HepG2 (cell line): ENCODE measurements around the gene GLB1L. TPM values are rescaled to one million over a fixed set of nuclear protein-coding genes. Genes with fewer than 3 reads are reported as not detected.
A peak's percentile ranks its signal among the peaks of the same experiment; 100 is the strongest.

ENCODE experiments used
- CBX1 ChIP-seq: IDR thresholded peaks from one replicate; pipeline ENCODE4 v1.6.1; 2016; ENCODE audit warnings: antibody characterized with exemption, low read depth
- DMTF1 ChIP-seq: sonication (generic); formaldehyde crosslinking; IDR thresholded peaks from 2 replicates; pipeline ENCODE4 v1.4.0; 2020; ENCODE audit warnings: mild to moderate bottlenecking, missing genetic modification reagents
- FOXA3 ChIP-seq: IDR thresholded peaks from 2 replicates; pipeline ENCODE4 v1.6.1; 2016; ENCODE audit warnings: missing genetic modification reagents, missing compliant biosample characterization
- FOXK2 ChIP-seq: fragments of 450-650 bp; IDR thresholded peaks from 2 replicates; pipeline ENCODE4 v1.6.1; 2016
- HHEX ChIP-seq: IDR thresholded peaks from 2 replicates; pipeline ENCODE4 v1.6.1; 2016; ENCODE audit warnings: control low read depth
- IRF1 ChIP-seq: sonication (generic); formaldehyde crosslinking; IDR thresholded peaks from 2 replicates; pipeline ENCODE4 v1.4.0; 2020; ENCODE audit warnings: low read depth, mild to moderate bottlenecking, missing genetic modification reagents
- JARID2 ChIP-seq: sonication (generic); formaldehyde crosslinking; IDR thresholded peaks from 2 replicates; pipeline ENCODE4 v1.8.1; 2023; ENCODE audit warnings: missing genetic modification reagents, inconsistent platforms; ENCODE audit not compliant: insufficient replicate concordance
- LCORL ChIP-seq, 2 experiments: fragments of 450-650 bp in 1 of 2; sonication (generic) in 1 of 2; formaldehyde crosslinking in 1 of 2; IDR thresholded peaks; 2 replicates each; pipeline versions ENCODE4 v1.5.0 to v1.6.1; 2017 to 2020; ENCODE audit warnings: antibody characterized with exemption in 1 of 2, missing genetic modification reagents in 1 of 2
- MATR3 ChIP-seq: sonication (generic); formaldehyde crosslinking; IDR thresholded peaks from 2 replicates; pipeline ENCODE4 v1.4.0; 2020; ENCODE audit warnings: missing genetic modification reagents
- MIXL1 ChIP-seq: IDR thresholded peaks from 2 replicates; pipeline ENCODE4 v1.6.1; 2016
- PBX3 ChIP-seq: sonication (generic); formaldehyde crosslinking; IDR thresholded peaks from 2 replicates; pipeline ENCODE4 v1.8.1; 2023; ENCODE audit warnings: missing genetic modification reagents, inconsistent platforms, borderline replicate concordance
- SMC3 ChIP-seq: IDR thresholded peaks from 2 replicates; pipeline ENCODE4 v1.6.1; 2011; ENCODE audit warnings: low read length, improper control_type of control experiment
- SOX13 ChIP-seq, 3 experiments: fragments of 450-650 bp in 1 of 3; sonication (generic) in 1 of 3; formaldehyde crosslinking in 1 of 3; IDR thresholded peaks in 2 of 3; conservative IDR thresholded peaks in 1 of 3; 2 replicates each; pipeline versions ENCODE4 v1.5.0 to v1.6.1; 2016 to 2020; ENCODE audit warnings: antibody characterized with exemption in 1 of 3, mild to moderate bottlenecking in 1 of 3, missing compliant biosample characterization in 1 of 3, missing genetic modification reagents in 1 of 3, moderate library complexity in 1 of 3
- TAF1 ChIP-seq: sonication (generic); formaldehyde crosslinking; IDR thresholded peaks from 2 replicates; pipeline ENCODE4 v1.4.0; 2020; ENCODE audit warnings: missing genetic modification reagents
- TBX3 ChIP-seq: fragments of 450-650 bp; IDR thresholded peaks from 2 replicates; pipeline ENCODE4 v1.6.1; 2017; ENCODE audit warnings: antibody characterized with exemption, mild to moderate bottlenecking, inconsistent platforms, borderline replicate concordance
- U2AF2 ChIP-seq: fragments of 200-400 bp; formaldehyde crosslinking; IDR thresholded peaks from 2 replicates; pipeline ENCODE4 v1.6.1; 2017; ENCODE audit warnings: low read depth, mild to moderate bottlenecking, low read length
- ZBTB7A ChIP-seq: sonication (generic); formaldehyde crosslinking; IDR thresholded peaks from 2 replicates; pipeline ENCODE4 v1.8.0; 2022; ENCODE audit warnings: mild to moderate bottlenecking, missing genetic modification reagents
- ZEB1 ChIP-seq: IDR thresholded peaks from 2 replicates; pipeline ENCODE4 v1.6.1; 2012; ENCODE audit warnings: mild to moderate bottlenecking, low read depth, inconsistent platforms; ENCODE audit not compliant: insufficient replicate concordance
- ZFP36 ChIP-seq: fragments of 150-350 bp; IDR thresholded peaks from 2 replicates; pipeline ENCODE4 v1.6.1; 2018; ENCODE audit warnings: borderline replicate concordance, low read length, low read depth; ENCODE audit not compliant: partially characterized antibody
- ZNF180 ChIP-seq: sonication (generic); formaldehyde crosslinking; IDR thresholded peaks from 2 replicates; pipeline ENCODE4 v1.4.0; 2020; ENCODE audit warnings: low read depth, missing genetic modification reagents, borderline replicate concordance
- ZNF264 ChIP-seq: sonication (generic); formaldehyde crosslinking; IDR thresholded peaks from 2 replicates; pipeline ENCODE4 v1.4.0; 2020; ENCODE audit warnings: missing genetic modification reagents
- ZNF292 ChIP-seq: sonication (generic); formaldehyde crosslinking; IDR thresholded peaks from 2 replicates; pipeline ENCODE4 v1.8.1; 2022; ENCODE audit warnings: mild to moderate bottlenecking, low read depth, missing genetic modification reagents, borderline replicate concordance
- ZNF550 ChIP-seq: sonication (generic); formaldehyde crosslinking; IDR thresholded peaks from 2 replicates; pipeline ENCODE4 v1.4.0; 2020; ENCODE audit warnings: mild to moderate bottlenecking, missing genetic modification reagents, borderline replicate concordance
- ZNF572 ChIP-seq: sonication (generic); formaldehyde crosslinking; IDR thresholded peaks from 2 replicates; pipeline ENCODE4 v1.5.1; 2020; ENCODE audit warnings: mild to moderate bottlenecking, missing genetic modification reagents
- ZNF678 ChIP-seq: sonication (generic); formaldehyde crosslinking; IDR thresholded peaks from 2 replicates; pipeline ENCODE4 v1.4.0; 2020; ENCODE audit warnings: mild to moderate bottlenecking, missing genetic modification reagents
- ZNF775 ChIP-seq: sonication (generic); formaldehyde crosslinking; IDR thresholded peaks from 2 replicates; pipeline ENCODE4 v1.4.0; 2020; ENCODE audit warnings: missing genetic modification reagents, mild to moderate bottlenecking, moderate library complexity, borderline replicate concordance
- polyA plus RNA-seq, 8 experiments: library from polyadenylated mRNA; depleted of rRNA in 3 of 8; stranded (reverse) in 7 of 8; unstranded in 1 of 8; fragments of >200 nt; fragmentation: Illumina TruSeq in 4 of 8; extraction: Trizol in 4 of 8; gene quantifications; 2 replicates each; pipeline versions ENCODE4 v1.2.1 to v1.2.3, GENCODE V29; 2011 to 2016; ENCODE audit warnings: low read depth in 4 of 8, missing spikeins in 1 of 8, mixed read lengths in 1 of 8; ENCODE audit not compliant: insufficient read depth in 1 of 8
- total RNA-seq, 5 experiments: library from RNA; depleted of rRNA; stranded (reverse); fragments of >200 nt; fragmentation: Illumina TruSeq; extraction: Trizol; gene quantifications; 2 replicates each; pipeline ENCODE4 v1.2.3, GENCODE V29; 2016; ENCODE audit warnings: low read depth in 1 of 5

The GLB1L gene
- total and polyA plus RNA-seq, 2 of the 13 experiments (the other 11 are each of a cell fraction or from before 2014, with no cell fraction given): 6.8 to 7.3 TPM

GRCh38 chr2:219206328-219207133 lies 38.7 kb downstream of the GLB1L start, which contains the start of gene ZFAND2B (continued):
- peak; percentile 29; the same call in 1 of the 2 replicates for TF ChIP-seq FOXA3 (CRISPR knock-in tag)
- TF ChIP-seq ZNF292 (CRISPR knock-in tag): peak; percentile 66; the same call in 1 of the 2 replicates
- no peak; the same call in 1 of the 2 replicates for TF ChIP-seq TBX3
- 0 out of 2 replicates have a peak, but pooled peaks have one; percentile 33 for TF ChIP-seq ZNF572 (CRISPR knock-in tag)
- TF ChIP-seq MIXL1 (CRISPR knock-in tag): no peak
- no peak for TF ChIP-seq ZBTB7A (CRISPR knock-in tag)
- TF ChIP-seq IRF1 (CRISPR knock-in tag): no peak
- peak; percentile 95 for TF ChIP-seq TAF1 (CRISPR knock-in tag)
- no peak for TF ChIP-seq U2AF2
- peak; percentile 81; the same call in 1 of the 2 replicates for TF ChIP-seq ZNF264
- TF ChIP-seq PBX3 (CRISPR knock-in tag): no peak
- no peak for TF ChIP-seq CBX1
- TF ChIP-seq ZNF775: no peak
- TF ChIP-seq MATR3: no peak
- TF ChIP-seq ZNF550 (CRISPR knock-in tag): no peak
- TF ChIP-seq HHEX: no peak
- TF ChIP-seq ZNF180 (CRISPR knock-in tag): no peak
- 0 out of 2 replicates have a peak, but pooled peaks have one; percentile 36 for TF ChIP-seq ZNF678 (CRISPR knock-in tag)
- no peak for TF ChIP-seq LCORL (IDR thresholded peaks at IDR 0.05)
- peak; percentile 91 for TF ChIP-seq LCORL (CRISPR knock-in tag; IDR thresholded peaks at IDR 0.05)
- no peak for TF ChIP-seq ZEB1
- TF ChIP-seq ZFP36: no peak
- TF ChIP-seq DMTF1: 0 out of 2 replicates have a peak, but pooled peaks have one; percentile 78
- TF ChIP-seq SOX13 (IDR thresholded peaks at IDR 0.05): no peak
- peak in 1 of 2 experiments; percentile 15; a peak in 1 of 4 replicates for TF ChIP-seq SOX13 (CRISPR knock-in tag; conservative IDR thresholded peaks at IDR 0.05 in 1 of 2, IDR thresholded peaks at IDR 0.05 in 1 of 2)
- TF ChIP-seq SMC3: no peak
- TF ChIP-seq JARID2 (CRISPR knock-in tag): no peak
- no peak for TF ChIP-seq FOXK2
